Activated T-helper 1 cell treated with anti-CD3 and anti-CD28 coated beads, Interleukin-12 subunit alpha, Interleukin-12 subunit beta, Interleukin-2, Interleukin-4 antibody, amounts not matched to agents 30 ng/mL and 10 ng/mL and 1 ng/mL, durations not matched to agents 14 hours and 24 hours and 36 hours (primary cell): ENCODE measurements around the gene POLK. TPM values are rescaled to one million over a fixed set of nuclear protein-coding genes. Genes with fewer than 3 reads are reported as not detected.

Experiments
- DNase-seq: peaks from one replicate; pipeline ENCODE4 v3.0.0; 2021; ENCODE audit warnings: low spot score
- H3K27ac Mint-ChIP-seq: one replicate; pipeline ENCODE4 v1.8.0; 2021; ENCODE audit warnings: mild to moderate bottlenecking, mixed read lengths
- H3K27me3 Mint-ChIP-seq: one replicate; pipeline ENCODE4 v1.8.0; 2022; ENCODE audit warnings: mild to moderate bottlenecking, moderate library complexity, mixed read lengths; ENCODE audit not compliant: insufficient read depth
- H3K36me3 Mint-ChIP-seq: one replicate; pipeline ENCODE4 v1.8.0; 2021; ENCODE audit warnings: low read depth, mixed read lengths
- H3K4me1 Mint-ChIP-seq: one replicate; pipeline ENCODE4 v1.8.0; 2021; ENCODE audit warnings: low read depth, mixed read lengths
- H3K4me3 Mint-ChIP-seq: one replicate; pipeline ENCODE4 v1.8.0; 2021; ENCODE audit warnings: mild to moderate bottlenecking, moderate library complexity, mixed read lengths
- H3K9me3 Mint-ChIP-seq: one replicate; pipeline ENCODE4 v1.8.0; 2021; ENCODE audit warnings: mixed read lengths
- intact Hi-C: fragments of 100-400 bp; cut with micrococcal nuclease; formaldehyde crosslinking; loops from one replicate; pipeline ENCODE4 v1.15.1; 2024
- total RNA-seq: library from RNA; stranded (reverse); gene quantifications from 2 replicates; pipeline ENCODE4 v1.2.3, GENCODE V29; 2022

The POLK gene
- total RNA-seq, 1 donor from 2014 or later, result 40.4 TPM

GRCh38 chr5:75620184-75620959 is 108.7 kb downstream of the POLK start:
- Mint-ChIP-seq H3K9me3 (no peaks in the 10 kb centered on the region), H3K27me3 (no peaks in the 10 kb centered on the region), H3K36me3 (no peaks in the 10 kb centered on the region), H3K4me1 (no peaks in the 10 kb centered on the region), H3K27ac (no peak overlapping the region), H3K4me3 (no peak overlapping the region)
- intact Hi-C loops, result no loop called here
- no peak for DNase-seq

- Mint-ChIP-seq H3K27me3 (no peaks in the 10 kb centered on the region), H3K27ac (no peak overlapping the region), H3K4me1 (no peaks in the 10 kb centered on the region), H3K9me3 (no peaks in the 10 kb centered on the region), H3K4me3 (no peak overlapping the region), H3K36me3 (no peaks in the 10 kb centered on the region)
- DNase-seq, result no peak
- intact Hi-C loops, result no loop called here
These were observed 110.9 kb downstream of the POLK start for GRCh38 chr5:75622564-75622963.

- no peaks in the 10 kb centered on the region for H3K9me3 Mint-ChIP-seq
- H3K36me3 Mint-ChIP-seq, result no peaks in the 10 kb centered on the region
- no peaks in the 10 kb centered on the region for H3K27me3 Mint-ChIP-seq
- intact Hi-C loops, result no loop called here
- no peaks in the 10 kb centered on the region for H3K4me1 Mint-ChIP-seq
- H3K27ac Mint-ChIP-seq, result no peak overlapping the region
- H3K4me3 Mint-ChIP-seq, result no peak overlapping the region
- DNase-seq, result no peak
These were observed 112.2 kb downstream of the POLK start for GRCh38 chr5:75623846-75624245.

DNA sequence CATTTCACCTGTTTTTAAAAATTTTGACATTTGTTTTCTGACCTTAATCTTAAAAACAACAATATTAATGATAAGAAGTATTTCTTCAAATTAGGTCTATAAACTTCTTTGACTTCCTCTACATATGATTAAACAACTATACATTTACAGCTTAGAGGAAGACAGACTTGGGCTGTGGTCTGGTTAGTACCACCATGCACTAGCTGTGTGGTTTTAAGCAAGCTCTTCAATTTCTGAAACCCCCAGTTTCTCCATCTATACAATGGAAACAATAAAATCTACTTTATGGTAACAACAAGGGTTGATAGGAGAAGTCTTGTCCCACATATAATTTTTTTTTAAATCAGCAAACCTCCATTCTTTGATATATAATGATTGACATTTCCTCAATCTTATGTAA is 115.3 kb downstream of the POLK start:
- Mint-ChIP-seq H3K4me1 (no peaks in the 10 kb centered on the region), H3K27me3 (no peaks in the 10 kb centered on the region), H3K27ac (no peak overlapping the region), H3K36me3 (no peaks in the 10 kb centered on the region), H3K9me3 (no peaks in the 10 kb centered on the region), H3K4me3 (no peak overlapping the region)
- DNase-seq, result no peak
- intact Hi-C loops, result no loop called here

GRCh38 chr5:75627801-75628200 is 116.1 kb downstream of the POLK start:
- H3K4me1 Mint-ChIP-seq, result no peaks in the 10 kb centered on the region
- no peaks in the 10 kb centered on the region for H3K27me3 Mint-ChIP-seq
- H3K9me3 Mint-ChIP-seq, result no peaks in the 10 kb centered on the region
- no peaks in the 10 kb centered on the region for H3K36me3 Mint-ChIP-seq
- no peak overlapping the region for H3K4me3 Mint-ChIP-seq
- DNase-seq, result no peak
- H3K27ac Mint-ChIP-seq, result no peak overlapping the region
- intact Hi-C loops, result no loop called here

DNA sequence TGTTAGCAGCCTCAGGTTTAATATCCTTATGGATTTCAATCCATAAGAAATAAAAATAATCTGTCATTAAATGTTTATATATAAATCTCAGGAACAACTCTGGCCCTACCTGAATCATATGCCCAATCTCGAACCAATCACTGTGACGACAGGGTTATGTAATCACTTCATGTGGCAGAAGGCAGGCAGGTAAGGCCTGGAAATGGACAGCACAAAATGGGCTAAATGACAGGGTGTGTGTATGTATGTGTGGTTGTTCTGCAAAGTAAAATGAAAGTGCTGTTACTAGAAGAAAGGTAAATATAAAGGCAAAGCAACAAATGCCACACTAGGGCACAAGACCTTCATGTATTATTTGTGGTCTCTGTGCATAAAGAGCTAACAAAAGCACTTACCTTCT is 119.2 kb downstream of the POLK start:
- no peaks in the 10 kb centered on the region for H3K36me3 Mint-ChIP-seq
- H3K4me1 Mint-ChIP-seq, result no peaks in the 10 kb centered on the region
- no peaks in the 10 kb centered on the region for H3K27me3 Mint-ChIP-seq
- no peak overlapping the region for H3K27ac Mint-ChIP-seq
- intact Hi-C loops, result no loop called here
- DNase-seq, result no peak
- H3K9me3 Mint-ChIP-seq, result no peaks in the 10 kb centered on the region
- no peak overlapping the region for H3K4me3 Mint-ChIP-seq

DNA sequence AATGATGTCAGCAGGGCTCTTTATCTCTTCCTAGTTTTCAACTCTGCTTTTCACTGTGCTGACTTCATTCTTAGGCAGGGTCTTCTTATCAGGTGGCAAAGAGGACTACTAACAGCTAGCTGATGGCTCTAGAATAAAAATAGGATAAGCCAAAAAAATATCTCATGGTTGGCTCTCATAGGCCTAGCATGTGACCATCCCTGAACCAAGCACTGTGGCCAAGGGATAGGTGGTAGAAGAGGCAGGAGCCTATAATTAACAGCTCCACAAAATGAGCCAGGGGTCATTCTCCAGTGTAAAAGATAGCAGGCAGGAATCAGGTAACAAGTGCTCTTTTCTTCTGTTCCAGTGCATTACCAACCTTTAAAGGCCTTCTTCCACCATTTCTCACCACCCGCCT is 120.6 kb downstream of the POLK start:
- peaks cover 2% of the 10 kb centered on the region for H3K27me3 Mint-ChIP-seq
- H3K36me3 Mint-ChIP-seq, result no peaks in the 10 kb centered on the region
- no peak for DNase-seq
- H3K4me3 Mint-ChIP-seq, result no peak overlapping the region
- no peak overlapping the region for H3K27ac Mint-ChIP-seq
- H3K4me1 Mint-ChIP-seq, result no peaks in the 10 kb centered on the region
- no peaks in the 10 kb centered on the region for H3K9me3 Mint-ChIP-seq
- intact Hi-C loops, result no loop called here

- Mint-ChIP-seq H3K27ac (no peak overlapping the region), H3K4me1 (no peaks in the 10 kb centered on the region), H3K4me3 (no peak overlapping the region), H3K27me3 (peaks cover 2% of the 10 kb centered on the region), H3K36me3 (no peaks in the 10 kb centered on the region), H3K9me3 (no peaks in the 10 kb centered on the region)
- intact Hi-C loops, result no loop called here
- no peak for DNase-seq
These were observed 126.3 kb downstream of the POLK start for GRCh38 chr5:75637949-75638348.

DNA sequence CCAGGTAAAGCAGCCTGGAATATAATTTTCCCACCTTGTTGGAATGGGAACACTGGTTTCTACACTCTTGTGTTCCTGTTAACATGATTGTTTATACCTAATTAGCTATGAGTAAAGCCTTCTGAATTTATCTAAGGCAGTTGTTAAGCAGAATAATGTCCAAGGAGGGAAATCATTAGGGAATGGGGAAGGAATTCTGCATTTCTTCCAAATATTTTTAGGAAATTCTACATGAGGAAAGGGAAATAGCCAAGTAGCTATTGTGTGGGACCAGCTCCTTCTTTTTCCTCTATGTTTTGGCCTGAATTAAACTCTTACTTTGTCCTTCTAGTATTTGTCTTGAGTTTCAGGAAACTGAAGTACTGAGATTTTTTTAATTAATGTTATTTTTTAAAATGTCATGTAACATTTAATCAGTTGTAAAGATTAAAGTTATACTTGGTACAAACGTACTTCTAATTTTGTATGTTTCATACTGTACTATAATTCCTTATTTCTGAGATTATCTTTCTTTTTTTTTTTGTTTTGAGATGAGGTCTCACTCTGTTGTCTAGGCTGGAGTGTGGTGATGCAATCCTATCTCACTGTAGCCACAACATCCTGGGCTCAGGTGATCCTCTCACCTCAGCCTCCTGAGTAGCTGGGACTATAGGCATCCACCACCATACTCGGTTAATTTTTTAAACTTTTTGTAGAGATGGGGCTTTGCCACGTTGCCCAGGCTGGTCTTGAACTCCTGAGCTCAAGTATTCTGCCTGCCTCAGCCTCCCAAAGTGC is 128.0 kb downstream of the POLK start:
- no peaks in the 10 kb centered on the region for H3K4me1 Mint-ChIP-seq
- no peaks in the 10 kb centered on the region for H3K36me3 Mint-ChIP-seq
- H3K4me3 Mint-ChIP-seq, result no peak overlapping the region
- intact Hi-C loops, result no loop called here
- H3K27me3 Mint-ChIP-seq, result peaks cover 2% of the 10 kb centered on the region
- no peak overlapping the region for H3K27ac Mint-ChIP-seq
- H3K9me3 Mint-ChIP-seq, result no peaks in the 10 kb centered on the region
- DNase-seq, result no peak

DNA sequence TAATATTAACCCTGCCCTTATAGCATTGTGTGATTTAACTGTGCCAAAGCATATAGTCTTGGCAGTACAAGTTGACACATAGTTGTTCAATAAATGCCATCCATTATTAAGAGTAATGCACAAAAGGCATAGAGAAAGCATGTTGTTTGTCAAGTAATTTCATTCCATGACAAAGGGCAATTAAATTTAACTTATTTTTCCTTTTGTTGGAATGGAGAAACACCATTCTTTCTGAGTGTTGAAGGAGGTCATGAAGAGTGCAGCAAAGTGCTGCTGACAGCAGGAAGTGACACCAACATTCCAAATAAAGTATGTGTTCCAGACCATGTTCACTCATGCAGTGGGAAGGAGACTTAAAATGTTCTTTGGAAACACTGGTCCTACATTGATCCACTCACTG is 128.7 kb downstream of the POLK start:
- peaks cover 2% of the 10 kb centered on the region for H3K27me3 Mint-ChIP-seq
- H3K36me3 Mint-ChIP-seq, result no peaks in the 10 kb centered on the region
- intact Hi-C loops, result no loop called here
- H3K27ac Mint-ChIP-seq, result no peak overlapping the region
- DNase-seq, result no peak
- no peaks in the 10 kb centered on the region for H3K4me1 Mint-ChIP-seq
- H3K4me3 Mint-ChIP-seq, result no peak overlapping the region
- H3K9me3 Mint-ChIP-seq, result no peaks in the 10 kb centered on the region

- DNase-seq, result no peak
- no peak overlapping the region for H3K27ac Mint-ChIP-seq
- H3K4me1 Mint-ChIP-seq, result no peaks in the 10 kb centered on the region
- peaks cover 2% of the 10 kb centered on the region for H3K27me3 Mint-ChIP-seq
- H3K36me3 Mint-ChIP-seq, result no peaks in the 10 kb centered on the region
- H3K9me3 Mint-ChIP-seq, result no peaks in the 10 kb centered on the region
- H3K4me3 Mint-ChIP-seq, result no peak overlapping the region
- intact Hi-C loops, result no loop called here
These were observed 129.1 kb downstream of the POLK start for GRCh38 chr5:75640826-75641225.

GRCh38 chr5:75648712-75649111 is 137.0 kb downstream of the POLK start:
- intact Hi-C loops, result no loop called here
- peaks cover 7% of the 10 kb centered on the region for H3K9me3 Mint-ChIP-seq
- no peak for DNase-seq
- no peaks in the 10 kb centered on the region for H3K27me3 Mint-ChIP-seq
- H3K4me3 Mint-ChIP-seq, result no peak overlapping the region
- peaks cover 2% of the 10 kb centered on the region for H3K36me3 Mint-ChIP-seq
- H3K27ac Mint-ChIP-seq, result no peak overlapping the region
- peaks cover 8% of the 10 kb centered on the region for H3K4me1 Mint-ChIP-seq
